AML-193 (cell line): Measurements from ENCODE around the gene CCDC91.
"Not testable (repeated sequence)": the region's sequence is repeated elsewhere in the genome, so short reads cannot be mapped to it uniquely, and the experiment has no call there.

Source experiments
- DNase-seq, 2 experiments: peaks; one replicate each; lab custom pipeline; 2025; lab: John Stamatoyannopoulos, UW

Gene CCDC91

DNA sequence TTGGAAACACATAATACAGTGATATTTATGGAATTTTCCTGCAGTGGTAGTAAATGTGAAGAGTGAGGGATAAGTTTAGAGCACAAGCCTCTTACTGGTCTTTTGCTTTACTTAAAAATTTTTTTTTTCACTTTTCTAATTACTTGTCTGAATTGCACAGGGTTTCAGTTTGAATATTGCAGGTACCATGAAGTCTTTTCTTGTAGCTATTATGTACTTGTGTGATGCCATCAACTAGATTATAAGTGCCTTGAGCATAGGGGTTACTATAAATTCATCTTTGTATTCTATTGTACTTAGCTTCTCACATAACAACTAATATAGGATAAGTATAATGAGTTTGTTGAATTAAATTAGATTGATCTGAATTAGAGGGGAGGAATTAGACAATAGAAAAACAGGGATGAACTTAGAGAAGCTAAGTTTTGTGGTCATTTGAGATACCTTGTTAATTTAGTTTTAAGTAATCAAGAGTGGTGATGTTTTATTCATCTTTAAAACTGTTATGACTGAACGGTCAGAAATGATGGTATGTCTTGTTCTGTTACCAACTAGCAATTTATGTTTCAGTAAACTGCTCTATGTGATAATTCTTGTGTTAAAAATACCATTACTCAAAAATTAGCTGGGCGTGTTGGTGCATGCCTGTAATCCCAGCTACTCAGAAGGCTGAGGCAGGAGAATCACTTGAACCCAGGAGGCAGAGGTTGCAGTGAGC lies 42.1 kb downstream of the CCDC91 start:
- no peak for DNase-seq

DNA sequence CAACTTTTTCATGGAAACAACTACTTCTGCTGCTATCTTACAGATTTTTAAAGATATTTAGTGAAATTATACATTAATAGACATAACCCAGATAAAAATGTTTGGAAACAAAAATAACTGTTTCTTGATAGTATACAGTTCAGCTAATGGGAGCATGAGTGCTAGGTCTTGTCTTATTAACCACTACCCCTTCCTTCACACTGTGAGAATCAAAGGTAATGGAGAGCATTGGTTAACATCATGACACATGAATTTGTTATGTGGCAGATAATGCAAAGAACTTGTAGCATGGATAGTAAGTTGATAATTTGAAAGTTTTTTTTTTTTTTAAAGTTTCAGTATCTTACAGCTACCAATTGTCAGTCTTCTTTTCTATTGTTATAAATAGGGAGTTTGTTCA lies 44.2 kb downstream of the CCDC91 start:
- DNase-seq = no peak

DNA sequence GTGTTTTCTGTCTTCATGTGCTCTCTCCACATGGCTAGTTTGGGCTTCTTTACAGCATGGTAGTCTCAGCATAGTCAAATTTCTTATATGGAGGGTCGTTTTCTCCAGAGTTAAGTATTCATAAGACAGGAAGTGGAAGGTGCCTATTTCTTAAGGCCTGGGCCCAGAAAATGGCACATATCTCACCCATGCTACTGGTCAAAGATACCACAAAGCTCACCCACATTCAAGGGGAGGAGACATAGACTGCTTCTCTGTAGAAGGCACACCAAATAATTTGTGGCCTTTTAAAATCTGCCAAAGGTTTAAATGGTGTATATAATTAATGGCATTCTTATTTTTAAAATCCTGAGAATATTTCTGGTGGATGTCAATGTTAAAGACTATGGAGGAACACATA lies 44.8 kb downstream of the CCDC91 start:
- DNase-seq = no peak

DNA sequence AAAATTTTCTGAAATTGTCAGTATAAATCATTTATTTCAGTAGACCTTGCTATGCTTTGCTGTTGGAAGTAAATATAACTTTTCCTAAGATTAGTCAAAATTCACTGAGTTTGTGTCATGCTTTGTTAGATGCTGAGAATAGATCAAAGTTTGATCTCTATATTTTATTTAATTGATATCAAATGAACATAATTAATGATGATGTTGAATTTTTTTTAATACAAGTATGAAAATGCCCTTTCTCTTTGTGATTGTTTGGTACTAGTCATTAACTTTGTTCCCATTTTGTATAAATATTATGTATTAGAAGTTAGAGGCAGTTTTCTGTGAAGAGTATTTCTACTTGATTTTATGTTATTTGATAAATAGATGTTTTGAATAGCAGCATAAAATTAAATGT lies 45.7 kb downstream of the CCDC91 start:
- no peak for DNase-seq

DNA sequence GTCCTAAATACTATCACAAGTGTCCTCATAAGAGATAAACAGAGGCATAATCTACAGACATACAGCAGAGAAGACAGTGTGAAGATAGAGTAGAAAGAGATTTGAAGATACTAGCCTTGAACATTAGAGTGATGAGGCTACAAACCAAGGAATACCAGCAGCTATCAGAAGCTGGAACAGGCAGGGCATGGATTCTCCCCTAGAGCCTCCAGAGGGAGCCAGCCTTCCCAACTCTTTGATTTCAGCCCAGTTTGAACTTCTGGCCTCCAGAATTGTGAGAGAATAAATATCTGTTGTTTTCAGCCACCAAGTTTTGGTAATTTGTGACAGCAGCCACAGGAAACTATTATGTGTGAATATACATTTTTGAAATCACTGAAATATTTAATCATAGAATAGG lies 47.2 kb downstream of the CCDC91 start:
- no peak for DNase-seq

DNA sequence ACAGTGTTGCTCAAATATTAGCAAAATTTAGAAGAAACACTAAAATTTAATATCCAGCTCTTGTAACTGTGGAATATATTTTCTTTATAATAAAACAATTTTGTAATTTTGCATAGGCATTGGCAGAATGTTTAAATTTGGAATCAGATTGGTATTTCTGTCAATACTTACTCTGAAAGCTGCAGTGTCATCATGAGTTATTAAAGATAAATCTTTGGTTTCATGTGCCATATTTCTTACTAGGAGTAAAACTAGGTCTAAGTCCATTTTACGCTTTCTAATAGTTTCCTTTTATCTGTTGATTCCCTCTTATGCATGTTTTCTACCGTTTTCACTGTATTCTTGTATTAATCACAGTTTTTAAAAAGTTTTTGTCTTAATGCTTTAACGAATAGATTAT lies 49.7 kb downstream of the CCDC91 start:
- DNase-seq = no peak

DNA sequence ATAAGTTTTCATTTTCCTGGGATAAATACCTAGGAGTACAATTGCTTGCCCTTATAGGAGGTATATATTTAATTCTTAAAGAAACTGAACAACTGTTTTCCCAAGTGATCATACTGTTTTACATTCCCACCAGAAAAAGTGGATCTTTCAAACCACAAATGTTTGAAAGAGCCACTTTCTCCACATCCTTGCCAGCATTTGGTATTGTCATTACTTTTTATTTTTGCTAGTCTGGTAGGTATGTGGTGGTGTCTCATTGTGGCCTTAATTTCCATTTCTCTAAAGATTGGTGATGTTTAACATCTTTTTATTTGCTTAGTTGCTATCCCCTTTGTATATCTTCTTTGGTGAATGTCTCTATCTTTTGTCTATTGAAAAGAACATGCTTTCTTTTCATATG lies 50.6 kb downstream of the CCDC91 start:
- DNase-seq = no peak

DNA sequence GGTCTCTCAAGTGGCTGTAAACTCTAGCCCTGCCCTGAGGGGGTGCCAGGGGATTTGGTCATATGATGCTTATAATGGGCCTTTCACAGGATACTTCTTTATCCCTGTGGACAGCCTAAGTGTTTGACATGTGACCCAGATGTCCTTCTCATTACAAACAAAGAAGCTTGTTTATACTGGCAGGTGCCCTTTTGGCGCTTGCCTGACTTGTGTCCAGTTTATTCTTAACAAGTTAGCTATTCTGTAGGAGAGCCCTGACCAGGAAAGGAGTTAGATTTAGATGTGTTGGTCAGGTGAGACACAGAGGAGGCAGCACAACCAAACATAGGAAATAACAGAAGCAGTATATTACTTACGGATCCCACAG lies 51.9 kb downstream of the CCDC91 start:
- no peak for DNase-seq

DNA sequence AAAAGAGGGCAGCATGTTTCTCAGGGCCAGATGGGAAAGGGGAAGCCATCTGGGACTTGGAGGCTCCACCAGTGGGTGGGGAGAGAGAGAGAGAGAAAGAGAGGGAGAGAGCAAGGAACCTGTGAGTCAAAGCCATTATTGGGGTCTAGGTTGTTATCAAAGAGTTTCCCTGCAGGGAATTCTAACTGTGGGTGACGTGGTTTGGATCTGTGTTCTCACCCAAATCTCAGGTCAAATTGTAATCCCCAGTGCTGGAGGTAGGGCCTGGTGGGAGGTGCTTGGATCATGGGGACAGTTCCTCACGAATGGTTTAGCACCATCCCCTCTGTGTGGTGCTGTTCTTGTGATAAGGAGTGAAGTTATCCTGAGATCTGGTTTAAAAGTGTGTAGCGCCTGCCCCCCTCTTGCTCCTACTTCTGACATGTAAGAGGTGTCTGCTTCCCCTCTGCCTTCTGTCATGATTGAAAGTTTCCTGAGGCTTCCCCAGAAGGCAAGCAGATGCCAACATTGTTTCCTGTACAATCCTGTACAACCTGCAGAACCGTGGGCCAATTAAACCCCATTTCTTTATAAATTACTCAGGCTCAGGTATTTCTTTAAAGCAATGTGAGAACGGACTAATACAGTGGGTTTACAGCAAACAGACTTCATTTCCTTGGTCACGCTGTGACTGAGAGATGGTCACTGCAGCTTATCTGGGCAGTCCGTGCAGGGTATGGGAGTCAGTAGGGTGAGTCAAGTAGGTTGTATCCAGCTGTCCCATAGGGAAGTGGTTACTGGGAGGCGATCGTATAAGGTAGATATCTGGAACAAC lies 52.4 kb downstream of the CCDC91 start:
- DNase-seq = no peak

DNA sequence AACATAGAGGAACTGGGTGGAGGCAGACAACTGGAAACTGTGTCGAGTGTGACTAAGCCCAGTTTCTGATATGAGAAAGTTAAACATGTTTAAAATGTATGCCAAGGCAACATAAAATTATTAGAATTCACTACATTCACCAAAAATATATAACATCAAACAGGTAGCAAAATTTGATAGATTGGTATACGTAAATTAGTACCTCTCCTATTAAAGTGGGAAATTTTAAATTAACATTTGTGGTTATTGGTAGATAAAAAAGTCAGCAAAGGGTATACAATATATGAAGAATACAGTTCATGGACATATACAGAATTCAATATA lies 53.0 kb downstream of the CCDC91 start:
- no peak for DNase-seq

DNA sequence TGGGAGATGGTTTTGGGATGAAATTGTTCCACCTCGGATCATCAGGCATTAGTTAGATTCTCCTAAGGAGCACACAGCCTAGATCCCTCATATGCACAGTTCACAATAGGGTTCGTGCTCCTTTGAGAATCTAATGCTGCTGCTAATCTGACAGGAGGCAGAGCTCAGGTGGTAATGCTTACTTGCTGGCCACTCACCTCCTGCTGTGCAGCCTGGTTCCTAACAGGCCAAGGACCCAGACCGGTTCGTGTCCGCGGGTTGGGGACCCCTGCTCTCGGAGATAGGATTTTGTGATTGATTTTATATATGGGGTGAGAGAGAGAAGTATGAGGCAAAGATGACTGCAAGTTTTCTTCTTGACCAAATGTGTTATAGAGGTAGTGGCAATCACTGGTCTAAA lies 57.5 kb downstream of the CCDC91 start:
- DNase-seq = no peak

DNA sequence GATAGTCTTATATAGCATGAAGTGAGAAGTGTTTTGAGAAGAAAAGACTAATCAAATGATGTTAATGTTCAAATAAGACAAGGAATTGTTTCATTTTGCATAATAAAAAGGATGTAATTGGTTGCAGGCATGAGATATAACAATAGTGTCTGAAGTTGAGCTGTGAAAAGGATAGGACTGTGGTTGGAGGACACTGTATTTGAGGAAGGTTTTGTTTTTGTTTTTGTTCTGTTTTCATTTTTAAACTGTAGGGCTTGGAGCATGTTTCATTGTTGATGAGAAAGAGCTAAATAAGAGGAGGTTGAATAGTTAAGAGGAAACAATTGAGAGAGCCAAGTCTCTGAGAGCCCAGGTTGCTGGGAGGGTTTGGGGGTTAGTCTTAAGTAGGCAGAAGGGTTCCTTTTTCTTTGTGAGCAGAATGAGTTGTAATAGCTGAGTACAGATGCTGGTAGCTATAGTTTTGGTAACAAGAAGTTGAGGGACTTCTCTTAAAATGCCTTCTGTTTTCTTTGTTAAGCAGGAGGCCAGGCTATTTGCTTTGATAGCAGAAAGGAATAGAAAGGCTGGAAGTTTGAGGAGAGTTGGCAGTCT lies 58.4 kb downstream of the CCDC91 start:
- no peak for DNase-seq

DNA sequence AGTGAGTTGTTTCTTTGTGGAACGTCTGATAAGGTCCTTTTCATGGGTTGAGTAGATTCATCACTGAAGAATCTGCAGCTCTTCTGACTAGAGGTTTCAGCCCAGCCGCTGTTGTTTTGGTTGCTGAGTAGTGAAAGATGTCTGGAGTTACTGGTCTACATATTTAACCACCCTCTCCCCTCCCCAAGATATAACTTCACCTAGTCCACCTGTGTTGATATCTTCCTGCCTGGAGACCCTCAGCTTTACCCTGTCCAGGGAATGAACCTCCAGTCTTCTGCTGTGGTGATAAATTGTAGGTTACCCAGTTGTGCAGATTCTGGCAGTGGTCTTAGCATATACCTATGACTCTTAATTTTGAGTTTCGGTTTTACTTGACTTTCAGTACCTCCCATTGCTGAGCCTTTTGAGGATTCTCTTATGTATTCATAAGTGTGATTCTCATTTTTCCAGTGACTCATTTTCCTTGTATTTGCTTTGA lies 62.9 kb downstream of the CCDC91 start:
- no peak for DNase-seq

DNA sequence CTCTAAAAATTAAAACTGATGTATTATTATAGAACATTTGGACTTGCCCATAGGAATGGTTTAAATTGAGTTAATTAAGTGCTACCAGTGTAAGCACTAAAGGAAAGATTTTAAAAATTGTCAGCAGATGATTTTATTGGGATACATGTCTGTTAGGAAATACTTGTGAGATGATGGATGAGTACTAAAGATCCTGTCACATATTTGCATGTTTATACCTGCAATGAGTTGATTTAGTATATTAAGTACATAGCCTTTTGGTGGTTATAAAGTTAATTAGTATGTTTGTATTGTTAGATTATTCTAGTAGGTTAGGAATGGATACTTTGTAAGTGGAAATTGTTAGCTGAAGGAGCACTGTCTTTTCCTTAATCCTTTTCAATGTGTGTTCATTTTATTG lies 67.2 kb downstream of the CCDC91 start:
- DNase-seq = no peak

DNA sequence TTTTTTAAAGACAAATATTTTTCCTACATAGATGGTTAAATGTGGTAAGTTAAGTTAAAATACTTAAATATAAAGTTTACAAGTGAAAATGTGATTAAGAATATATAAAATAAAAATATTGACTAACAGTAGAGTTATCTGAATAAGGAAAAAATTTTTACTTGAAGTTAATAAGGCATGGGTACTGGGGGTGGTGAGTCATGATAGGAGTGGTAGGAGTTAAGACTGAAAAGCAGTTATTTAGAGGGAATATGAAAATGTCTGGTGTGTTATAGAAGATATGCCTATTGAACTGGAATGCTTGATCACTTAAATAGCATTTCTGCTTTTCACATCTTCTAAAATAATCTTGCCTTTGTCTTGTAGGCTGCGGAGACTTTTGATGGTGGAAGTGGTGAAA lies 68.7 kb downstream of the CCDC91 start:
- no peak for DNase-seq

DNA sequence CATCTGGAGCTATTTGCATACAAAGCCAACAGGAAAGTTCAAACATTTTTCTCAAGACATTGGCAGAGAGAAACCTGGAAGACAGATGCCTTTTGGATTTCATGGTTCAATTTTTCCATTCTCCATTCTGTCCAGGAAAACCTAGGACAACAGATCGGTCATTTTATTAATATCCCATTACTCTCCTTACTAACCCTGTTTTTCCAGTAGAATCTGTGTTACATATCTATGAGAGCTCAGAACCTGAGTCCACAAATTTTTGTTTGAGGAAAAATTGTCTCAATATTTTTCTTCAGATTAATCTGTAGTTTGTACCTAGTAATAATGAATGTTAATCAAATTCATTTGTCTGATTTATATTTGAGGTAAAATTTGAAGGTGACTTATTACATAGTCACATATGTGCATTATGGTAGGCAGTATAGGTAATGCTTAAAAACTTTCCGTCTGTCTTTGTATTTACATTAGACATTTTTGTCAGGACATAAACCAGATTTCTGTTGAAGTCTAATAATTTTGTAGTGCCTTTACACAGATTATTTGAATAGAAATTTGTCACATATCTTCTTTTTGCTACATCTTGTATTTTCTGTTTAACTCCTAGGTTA lies 75.3 kb downstream of the CCDC91 start:
- DNase-seq = no peak

DNA sequence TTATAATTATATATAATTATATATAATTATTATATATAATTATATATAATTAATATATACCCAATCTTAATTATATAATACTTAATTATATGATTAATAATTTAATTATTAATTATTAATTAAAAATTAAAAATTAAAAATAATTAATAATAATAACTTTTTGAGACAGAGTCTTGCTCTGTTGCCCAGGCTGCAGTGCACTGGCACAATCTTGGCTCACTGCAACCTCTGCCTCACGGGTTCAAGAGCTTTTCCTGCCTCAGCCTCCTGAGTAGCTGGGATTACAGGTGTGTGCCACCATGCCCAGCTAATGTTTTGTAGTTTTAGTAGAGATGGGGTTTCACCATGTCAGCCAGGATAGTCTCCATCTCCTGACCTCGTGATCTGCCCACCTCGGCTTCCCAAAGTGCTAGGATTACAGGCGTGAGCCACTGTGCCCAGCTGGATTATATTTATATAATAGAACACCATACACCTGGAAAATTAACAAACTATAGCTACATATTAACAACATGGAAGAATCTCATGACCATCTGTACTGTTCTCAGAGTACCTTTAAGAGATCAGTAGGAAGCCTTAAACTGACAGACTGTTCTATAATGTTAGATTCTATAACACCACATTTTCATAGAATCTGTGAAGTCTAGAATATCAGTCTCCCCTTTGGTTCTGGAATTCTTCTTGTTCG lies 77.8 kb downstream of the CCDC91 start:
- not testable (repeated sequence) for DNase-seq

DNA sequence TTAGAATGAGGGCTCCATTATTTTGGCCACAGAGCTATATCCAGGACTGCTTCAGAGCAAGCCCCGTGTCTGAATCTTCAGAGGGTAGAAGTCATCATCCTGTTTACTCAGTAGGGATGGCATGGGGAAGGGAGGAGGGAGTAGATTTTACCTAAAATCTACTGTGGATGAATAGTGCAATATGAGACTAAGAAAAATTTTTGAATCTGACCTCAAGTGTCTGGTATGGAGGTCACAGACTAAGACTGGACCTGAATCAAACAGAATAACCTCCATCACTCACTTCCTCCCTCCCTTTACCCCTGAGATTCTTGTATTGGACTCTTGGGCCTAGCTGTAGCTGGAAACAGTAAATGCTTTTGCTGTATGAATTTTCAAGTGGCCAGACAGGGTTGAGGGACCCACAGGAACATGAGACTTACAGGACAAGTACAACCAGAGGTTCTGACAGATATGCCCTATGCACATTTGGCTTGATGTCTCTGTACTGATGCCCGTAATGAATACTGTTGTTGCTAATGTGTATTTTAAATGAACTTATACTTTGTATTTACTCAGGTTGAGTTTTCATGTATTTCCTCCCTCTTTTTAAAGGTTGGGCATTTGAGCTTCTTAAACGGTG lies 78.5 kb downstream of the CCDC91 start:
- no peak for DNase-seq

DNA sequence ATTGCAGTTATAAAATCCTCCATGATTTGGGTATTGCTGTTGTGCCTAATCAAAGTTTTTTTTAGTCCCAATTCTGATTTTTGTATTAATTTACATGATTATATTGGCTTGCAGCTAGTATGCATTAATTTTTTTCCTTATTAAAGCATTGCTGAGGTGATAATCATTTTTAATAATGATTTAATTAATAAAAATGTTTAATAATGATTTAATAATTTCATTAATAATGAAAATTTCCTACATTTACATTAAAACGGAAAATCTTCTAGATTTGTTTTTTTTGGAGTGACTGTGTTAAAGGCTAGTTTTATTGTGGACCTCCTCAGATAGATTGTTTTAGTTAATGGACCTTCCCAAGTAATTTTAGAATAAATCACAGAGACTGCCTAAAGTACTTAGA lies 79.6 kb downstream of the CCDC91 start:
- DNase-seq = no peak

DNA sequence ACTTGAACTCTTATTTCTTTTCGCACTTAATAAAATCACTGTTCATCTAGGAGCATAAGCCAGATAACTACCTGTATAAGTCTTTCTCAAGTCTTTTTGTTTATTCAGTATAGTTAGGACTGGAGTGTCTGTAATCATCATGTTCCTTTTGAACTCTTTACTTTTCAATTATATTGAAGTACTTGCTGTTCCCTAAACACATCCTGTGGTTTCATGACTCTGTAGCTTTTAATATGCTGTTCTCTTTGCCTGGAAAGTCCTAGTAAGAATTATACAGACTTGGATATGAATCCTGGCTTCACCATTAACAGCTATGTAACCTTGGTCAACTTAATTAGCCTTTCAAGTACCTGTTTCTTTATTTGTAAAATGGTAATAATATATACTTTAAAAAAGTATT lies 88.2 kb downstream of the CCDC91 start:
- DNase-seq = no peak

DNA sequence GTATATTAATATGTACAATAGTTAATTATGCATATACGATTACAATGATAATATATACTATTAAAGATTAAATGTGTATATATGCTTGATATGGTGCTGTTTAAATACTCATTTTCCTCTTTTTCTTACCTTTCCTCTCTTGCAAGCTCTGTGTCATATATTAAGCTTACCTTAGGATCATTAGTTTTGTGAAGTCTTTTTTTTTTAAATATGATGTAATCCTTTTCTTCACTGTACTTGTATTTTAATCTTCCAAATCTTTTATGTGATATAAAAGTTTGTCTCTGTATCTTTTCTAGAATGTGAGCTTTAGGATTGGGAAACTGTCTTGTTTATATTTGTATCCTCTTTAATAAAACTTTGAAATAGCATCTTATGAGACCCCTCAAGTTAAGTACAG lies 88.7 kb downstream of the CCDC91 start:
- DNase-seq = no peak

DNA sequence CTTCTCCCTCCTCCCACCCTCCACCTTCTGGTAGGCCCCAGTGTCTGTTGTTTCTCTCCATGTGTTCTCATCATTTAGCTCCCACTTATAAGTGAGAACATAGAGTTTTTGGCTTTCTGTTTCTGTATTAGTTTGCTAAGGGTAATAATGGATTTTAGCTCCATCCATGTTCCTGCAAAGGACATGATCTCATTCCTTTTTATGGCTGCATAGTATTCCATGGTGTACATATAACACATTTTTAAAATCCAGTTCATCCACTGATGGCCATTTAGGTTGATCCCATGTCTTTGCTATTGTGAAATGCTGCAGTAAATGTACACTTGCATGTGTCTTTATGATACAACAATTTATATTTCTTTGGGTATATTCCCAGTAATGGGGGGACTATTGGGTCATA lies 96.1 kb downstream of the CCDC91 start:
- no peak for DNase-seq
